NCI-H1417 treated with DMSO at 0.1 percent for 48 hours (cell line): ENCODE measurements around the gene THSD4.

Experiments used
- DNase-seq: peaks from one replicate; lab custom pipeline; 2025; lab: John Stamatoyannopoulos, UW

The THSD4 gene

DNA sequence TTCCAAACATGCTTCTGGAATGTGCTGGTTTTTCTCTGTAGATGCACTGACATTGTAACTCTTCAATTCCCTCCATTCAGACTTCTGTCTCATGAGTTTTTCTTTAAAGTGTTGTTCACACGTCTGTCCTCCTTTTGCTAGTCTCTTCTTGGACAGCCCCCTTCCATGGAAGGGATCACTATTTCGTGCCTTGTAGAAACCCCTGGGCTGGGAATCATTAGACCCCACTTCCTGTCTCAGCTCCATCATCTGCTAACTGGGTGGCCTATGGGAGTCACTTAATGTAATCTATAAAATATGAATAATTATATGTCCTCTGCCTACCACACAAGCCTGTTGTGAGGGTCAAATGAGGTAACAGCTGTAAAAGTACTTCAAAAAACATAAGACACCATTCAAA lies 110.6 kb downstream of the THSD4 start:
- DNase-seq: no peak

DNA sequence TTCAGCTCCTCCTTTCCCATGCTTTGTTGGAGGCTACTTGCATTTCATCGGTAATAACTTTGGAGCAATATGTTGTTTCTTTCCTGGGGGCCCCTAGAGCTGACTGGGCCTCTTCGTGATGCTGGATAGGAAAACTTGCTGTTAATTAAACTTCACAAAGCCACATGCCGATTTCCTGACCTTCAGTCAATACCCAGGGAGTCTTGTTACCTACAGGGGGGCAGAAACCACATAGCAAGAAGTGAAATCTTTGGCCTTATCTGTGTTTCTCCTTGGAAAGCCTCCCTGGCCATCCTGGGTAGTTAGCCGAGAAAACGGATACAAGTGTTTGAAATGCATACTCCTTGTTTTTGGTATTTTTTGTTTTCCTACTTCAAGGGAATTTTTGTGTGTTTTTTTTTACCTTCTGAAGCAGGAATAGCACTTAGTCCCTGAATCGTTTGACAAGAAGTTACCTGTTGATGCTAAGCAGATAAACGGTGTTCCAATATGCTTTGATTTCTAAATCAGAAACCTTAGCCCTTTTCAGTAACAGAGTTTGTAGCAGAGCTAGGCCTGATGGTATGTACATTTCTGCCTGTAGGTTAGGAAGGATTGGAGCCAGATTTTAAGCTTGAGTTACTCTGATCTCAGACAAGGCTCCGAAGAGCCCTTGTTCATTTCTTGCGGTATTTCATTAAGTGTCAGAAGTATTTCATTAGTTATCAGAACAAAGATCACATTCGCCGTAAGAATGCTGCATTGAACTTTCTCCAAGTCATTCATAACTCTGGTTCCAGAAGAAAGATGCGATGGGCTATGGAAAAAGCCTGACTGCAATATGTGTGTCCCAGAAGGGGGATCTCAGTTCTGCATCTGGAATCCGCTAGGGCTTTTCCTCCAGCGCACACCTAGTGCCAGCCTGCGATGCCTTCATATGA lies 111.5 kb downstream of the THSD4 start:
- no peak for DNase-seq

DNA sequence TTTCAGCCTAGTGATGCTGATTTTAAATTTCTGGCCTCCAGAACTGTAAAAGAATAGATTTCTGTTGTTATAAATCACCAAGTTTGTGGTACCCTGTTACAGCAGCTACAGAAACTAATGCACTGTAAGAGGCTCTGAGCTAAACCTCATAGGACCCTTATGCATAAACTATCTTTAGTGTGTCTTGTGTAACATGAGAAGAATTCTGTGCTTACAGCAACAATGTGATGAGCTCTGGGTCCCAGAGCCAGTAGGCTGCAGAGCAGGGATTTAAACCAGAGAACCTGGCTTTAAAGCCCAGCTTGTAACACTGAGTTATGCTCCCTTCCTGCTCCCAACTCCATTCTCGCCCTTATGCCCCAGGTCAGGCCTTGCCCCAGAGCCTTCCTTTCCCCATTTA lies 113.1 kb downstream of the THSD4 start:
- no peak for DNase-seq

DNA sequence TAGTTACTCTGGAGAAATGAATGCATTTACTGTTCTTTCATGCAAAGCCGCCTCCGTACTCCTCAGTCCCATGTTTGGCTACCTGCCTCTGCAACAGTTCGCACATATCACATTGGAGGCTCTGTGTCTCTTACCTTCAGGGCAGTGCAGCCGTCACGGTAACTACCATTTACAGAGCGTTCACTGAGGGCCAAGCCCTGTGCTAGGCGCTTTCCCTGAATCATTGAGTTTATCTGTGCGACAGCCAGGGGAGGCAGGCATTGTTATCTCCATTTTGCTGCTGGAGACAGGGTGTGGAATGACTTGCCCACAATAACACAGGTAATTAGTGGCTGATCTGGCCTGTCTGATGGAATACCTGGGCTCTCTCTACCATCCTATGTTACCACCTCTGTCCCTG lies 115.0 kb downstream of the THSD4 start:
- DNase-seq: no peak

DNA sequence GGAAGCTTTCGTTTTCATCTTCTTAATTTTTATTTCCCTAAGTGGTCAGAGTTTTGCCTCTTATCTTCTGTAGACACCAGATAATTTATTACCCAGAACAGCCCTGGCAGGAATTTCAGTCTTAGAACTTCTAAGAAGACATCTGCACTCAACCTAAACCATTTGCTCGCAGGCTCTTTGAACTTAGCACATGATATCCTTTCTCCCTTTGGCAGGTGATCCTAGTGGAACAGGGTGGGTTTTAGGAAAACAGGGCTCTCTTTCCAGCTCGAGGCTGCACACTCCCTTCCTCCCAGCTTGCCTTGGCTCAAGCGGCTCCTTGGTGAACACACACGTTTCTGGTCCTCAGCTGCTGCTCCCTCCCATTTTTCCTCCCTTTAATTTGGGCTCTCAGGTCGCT lies 116.5 kb downstream of the THSD4 start:
- no peak for DNase-seq

DNA sequence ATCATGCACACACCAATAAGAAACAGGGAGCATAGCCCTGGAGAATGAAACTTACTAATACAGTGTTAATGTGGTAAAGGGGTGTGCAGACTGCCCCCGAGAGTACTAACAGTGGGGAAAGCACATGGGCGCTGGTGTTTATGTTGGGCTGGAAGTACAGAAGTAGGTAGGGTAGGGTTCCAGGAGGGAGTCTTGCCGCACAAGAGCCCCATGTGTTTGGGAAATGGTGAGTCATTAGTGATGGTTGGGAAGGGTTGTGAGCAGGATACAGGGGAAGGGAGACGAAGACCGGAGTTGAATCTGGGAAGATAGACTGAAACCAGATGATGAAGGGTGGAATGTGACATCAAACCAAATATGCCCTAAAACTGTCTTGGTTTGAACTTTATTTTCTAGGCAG lies 117.1 kb downstream of the THSD4 start:
- no peak for DNase-seq

DNA sequence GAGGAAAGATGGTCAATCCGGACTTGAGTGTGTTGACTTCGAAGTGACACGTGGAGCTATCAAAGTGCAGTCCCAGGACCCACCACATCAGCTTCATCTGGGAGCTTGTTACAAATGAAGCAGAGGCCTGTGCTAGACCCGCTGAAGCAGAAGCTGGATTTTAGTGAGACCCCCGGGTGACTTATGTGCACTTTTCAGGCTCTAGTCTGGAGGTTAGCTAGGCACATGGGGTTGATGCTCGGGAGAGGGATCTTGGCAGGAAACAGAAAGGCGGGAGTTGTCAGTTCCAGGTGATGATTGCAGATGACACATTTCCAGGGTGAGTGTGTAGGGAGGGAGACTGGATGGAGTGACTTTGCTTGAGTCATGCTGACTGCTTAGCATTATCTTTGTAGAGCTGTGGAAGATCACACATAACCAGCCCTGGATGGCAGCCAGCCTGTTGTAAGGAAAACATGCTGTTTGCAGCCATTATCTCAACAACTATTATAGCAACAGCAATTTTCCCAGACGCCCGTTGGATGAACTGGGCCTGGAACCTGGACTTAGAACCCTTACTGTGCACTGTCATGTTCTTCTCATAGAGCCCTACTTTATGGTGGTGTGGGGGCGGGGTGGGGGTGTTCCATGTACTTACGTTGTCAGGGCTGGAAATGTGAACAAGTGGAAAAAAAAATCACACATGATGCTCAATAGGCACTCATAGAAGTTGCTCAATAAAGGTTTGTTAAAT lies 122.4 kb downstream of the THSD4 start:
- DNase-seq: no peak

DNA sequence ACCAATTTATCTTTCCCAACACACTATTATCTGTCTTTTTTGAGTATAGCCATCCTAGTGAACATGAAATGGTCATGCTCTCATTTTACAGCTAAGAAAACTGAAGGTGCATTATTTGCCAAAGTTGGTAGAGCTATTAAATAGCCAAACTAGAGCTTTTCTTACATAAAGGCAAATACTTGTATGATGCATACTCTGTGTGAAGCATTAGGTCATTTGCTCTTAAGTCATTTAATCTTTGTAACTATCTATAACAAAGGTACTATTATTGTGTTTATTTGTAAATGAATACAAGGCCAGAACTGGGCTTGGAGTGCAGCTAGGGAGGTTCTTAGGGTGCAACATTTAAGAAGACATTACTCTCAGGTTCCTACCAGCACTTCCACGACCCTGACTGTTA lies 123.7 kb downstream of the THSD4 start:
- DNase-seq: no peak

DNA sequence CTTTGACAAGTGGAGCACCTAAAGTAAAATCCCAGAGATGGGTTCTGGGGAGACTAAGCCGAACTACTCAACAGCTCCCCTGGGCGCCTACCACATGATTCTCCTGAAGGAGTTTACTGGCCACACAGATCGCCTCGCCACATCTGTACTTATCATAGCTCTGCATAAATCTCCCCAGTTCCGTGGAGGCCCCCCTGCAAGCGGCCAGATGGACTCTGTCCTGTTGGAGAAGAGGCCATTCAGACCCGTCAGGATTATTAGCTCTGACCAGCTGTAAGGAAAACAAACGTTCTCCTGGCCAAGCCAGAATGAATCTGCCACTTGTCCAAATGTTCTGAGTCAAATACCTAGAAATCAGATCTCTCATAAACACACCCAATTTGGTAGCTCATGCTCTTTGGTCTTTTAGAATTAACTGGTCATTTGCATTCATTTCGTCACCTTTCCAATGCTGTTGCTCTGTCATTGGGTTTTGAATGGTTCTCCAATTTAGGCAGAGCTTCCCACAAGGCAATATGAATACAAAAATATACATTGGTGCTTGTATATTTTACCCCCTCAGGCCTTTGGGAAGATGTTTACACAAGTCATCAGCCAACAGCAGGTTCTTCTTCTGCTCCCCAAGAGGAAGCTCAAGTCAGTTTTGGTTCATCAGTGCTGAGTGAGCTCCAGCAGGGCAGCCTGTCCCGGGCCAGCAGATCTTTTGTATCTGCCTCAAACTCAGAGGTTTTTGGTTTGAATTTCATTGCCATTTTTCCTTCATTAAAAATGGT lies 124.5 kb downstream of the THSD4 start:
- no peak for DNase-seq

DNA sequence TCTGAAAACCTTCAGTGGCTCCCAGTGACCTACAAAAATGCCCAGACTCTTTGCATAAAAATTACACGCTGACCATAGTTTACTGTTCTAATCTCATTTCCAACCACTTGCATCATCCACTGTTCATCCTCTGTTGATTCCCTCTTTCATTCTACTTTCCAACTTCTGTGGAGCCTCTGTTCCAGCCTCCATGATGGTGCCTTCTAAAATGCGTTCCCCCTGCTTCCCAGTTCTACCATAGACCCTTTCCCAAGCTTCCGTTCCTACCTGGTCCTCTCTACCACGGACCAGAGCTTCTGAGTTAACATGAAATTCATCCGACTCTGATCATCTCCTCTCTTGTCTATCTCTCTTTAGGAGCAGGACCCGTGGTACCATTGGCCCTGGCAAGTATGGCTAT lies 127.0 kb downstream of the THSD4 start:
- no peak for DNase-seq

DNA sequence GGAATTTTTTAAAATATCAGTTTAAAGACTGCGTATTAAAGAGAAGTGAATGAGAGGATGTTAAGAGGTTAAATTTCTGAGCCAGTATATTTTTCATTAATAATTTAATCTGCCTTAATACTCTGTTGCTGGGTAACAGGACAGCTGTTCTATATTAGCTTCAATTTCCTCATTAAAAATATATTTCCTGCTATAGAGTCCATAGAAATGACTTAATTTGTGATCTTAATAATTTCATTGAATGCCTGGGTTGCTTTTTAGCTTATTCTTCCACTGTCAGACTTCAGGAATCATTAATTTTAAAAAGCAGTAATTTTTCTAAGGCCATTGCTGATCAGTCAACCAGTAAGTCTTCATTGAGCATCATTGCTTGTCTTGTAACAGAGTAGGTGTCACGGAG lies 129.0 kb downstream of the THSD4 start:
- no peak for DNase-seq

DNA sequence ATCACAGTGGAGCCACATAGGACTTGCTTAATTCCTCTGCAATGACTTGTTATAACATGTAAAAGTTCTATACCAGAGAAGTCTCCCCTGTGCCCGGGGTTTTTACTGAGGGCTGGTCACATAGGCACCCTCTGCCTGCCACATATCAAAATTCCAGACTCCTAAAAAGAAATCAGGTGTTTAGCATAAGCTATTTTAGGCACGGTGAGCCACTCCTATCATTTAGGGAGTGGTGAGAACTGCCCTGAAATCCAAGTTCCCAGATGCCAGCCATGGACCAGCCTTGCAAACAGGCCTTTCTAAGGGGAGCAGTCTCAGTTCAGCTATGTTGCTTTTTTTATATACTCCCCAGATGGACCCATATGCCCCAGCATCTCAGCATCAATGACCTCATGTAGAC lies 130.3 kb downstream of the THSD4 start:
- DNase-seq: no peak

DNA sequence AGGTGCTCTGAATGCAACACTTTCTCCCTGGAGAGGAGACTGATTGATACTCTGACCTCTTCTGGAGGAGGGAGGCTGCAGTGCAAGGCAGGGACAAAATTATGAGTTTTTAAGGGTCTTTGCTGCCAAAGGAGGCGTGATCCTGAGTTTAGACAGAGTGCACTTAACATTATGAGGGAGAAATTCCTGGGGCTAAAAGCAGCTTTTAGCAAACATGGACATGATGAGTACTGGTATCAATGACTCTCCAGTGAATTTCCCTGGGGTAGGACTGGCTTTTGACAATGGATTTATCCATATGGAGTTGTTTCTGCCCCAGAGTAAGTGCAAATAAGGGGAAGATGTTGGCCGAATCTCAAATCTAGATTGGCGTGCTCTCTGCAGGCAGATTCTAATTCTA lies 133.1 kb downstream of the THSD4 start:
- DNase-seq: no peak

DNA sequence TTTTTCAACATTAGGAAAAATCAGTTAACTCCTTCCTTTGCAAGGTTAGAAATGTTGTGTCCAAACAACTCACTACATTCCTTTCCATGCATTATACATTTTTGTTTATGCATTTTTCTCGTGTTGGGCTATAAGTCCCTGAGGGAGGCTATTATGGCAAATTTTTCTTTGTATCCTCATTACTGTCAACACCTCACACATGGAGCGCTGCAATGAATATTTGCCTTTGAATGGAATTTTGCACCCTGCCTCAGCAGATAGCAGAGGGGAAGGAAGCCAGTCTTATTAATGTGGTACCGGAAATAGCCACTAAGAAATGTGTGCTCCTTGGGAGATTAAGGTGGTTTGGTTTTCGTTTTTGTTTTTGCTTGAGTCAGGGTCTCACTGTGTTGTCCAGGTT lies 134.7 kb downstream of the THSD4 start:
- no peak for DNase-seq

DNA sequence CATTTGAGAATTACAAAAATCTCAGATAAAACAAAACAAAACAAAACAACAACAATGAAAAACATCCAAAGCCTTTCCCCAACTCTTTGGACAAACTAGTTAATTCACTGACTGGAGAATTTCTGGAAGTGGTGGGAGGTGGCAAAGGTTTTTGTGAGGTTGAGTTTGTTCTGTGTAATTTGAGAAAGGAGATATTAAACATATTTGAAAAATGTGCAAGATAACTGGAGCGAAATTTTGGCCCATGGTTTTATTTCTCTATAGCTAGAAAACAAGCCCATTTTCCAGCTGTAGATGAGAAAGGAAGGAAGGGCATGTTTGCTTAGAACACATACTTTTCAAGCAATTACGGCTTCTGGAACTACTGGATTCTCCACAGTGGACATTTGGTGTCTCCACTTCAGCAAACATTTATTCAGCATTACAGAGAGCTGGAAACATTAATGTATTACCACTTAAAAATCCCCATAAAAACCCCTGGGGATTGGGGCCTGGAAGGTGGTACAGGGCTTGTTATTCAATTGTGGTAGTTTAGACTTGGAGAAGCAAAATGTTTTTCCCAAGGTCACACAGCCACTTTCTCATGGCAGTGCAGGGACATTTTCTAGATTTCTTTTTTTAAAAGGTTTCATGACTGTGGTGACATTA lies 135.8 kb downstream of the THSD4 start:
- DNase-seq: no peak

DNA sequence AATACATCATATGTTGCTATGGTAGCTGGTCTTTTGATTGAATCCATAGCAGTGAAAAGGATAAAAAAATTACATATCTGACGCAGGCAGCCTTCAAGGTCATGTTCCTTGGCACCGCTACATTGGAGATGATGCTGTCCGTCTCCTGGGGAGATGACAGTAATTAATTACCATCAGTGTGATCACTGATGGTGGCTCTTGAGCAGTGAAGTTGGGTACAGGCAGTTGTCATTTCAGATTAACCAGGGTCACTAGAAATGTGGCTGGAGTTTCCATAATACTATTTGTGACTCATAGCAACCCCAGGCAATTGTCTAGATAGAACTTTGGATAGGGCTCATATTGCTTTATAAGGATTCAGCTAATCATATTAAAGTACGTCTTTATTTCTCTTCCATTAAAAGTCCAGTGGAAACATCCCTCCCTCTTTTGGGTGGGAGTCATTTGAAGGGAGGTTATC lies 136.3 kb downstream of the THSD4 start:
- no peak for DNase-seq

DNA sequence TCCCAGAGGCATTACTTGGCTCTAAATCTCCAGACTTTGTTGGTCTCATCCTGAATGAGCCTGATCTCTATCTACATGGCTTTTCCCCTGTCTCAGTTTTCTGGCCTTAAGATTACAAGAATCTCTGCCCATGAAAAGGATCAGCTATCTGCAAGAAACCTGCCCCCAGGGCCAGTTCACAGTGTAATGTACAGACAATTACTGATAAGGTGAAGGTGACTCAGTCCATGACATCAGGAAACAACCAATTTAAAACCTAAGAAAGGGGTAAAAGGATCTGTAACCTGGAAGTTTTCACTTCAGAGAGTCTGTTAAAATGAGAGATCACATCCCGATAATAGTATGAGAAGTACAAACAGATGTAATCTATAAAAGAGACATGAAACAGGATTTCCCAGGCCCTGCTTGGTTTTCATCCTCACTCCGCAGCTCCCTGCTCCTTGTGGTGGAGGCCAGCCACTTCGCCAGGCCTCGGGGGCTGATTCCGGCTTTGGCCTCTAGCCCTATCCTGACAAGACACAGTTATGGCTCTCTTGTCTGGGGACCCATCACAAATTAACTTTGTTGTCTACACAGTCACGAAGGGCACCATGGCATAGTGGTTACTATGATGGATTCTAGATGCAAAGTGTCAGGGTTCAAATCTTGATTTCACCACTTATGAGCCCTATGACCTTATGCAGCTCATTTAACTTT lies 136.9 kb downstream of the THSD4 start:
- DNase-seq: no peak

DNA sequence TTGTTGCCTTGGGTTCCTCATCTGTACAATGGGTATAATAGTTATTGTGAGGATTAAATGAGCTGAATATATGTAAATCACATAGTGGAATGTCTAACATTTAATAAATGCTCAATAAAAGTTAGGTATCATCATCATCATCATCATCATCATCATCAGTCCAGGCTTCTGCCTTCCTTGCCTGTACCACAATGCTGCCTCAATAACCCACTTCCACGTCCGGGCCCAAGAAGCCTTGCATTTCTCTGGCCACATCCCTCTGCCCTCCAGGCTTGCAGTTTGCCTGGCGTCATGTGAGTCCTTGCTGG lies 137.4 kb downstream of the THSD4 start:
- DNase-seq: no peak

DNA sequence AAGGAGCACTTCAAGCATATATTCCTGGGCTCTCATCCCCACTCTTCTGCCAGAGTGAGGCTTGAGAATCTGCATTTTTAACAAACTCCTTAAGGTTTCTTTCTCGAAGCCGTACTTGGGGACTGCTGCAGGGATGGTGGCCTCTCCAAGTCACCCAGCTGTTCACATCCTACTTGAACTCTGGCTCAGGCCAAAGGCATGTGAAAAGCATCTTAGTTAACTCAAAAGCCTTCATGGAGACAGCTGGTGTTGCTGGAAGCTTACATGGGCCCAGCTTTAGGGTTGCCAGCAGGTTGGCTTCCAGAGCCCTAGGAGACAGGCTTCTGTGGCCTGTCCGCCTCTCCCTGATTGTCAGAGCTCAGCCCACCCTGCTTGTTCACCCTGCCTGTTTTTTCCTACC lies 139.2 kb downstream of the THSD4 start:
- DNase-seq: no peak

DNA sequence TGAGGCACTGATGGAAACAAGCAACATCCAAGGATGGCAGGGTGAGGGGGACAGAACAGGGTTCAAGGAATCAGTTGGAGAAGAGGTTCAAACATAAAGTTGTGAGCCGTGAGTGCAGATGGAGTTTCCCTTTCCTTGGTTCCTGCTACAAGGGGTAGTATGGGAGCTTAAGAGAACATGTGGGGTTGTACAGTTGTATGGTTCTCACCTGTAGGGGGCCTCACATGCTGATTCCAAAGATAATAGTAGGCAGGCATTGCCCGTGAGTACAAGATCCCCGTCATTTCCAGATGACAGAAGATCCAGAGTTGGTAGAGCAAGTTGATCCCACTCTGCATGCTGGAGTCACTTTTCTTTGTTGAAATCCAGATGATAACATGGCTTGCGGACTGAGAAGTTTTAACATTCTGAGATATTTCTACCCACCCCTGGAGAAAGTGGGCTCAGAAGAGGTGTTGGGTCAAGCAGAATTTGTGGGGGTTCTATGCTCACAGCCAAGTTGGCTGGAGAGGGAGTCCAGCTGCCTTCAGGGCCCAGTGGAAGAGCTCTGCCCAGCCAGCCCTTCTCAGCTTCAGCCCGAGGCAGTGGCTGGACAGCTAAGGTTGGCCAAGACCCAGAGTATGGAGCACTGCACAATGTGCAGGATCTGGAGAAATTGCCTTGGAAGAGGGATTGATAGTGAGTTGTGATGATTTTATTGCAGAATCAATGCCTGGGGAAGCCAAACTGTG lies 141.8 kb downstream of the THSD4 start:
- no peak for DNase-seq

DNA sequence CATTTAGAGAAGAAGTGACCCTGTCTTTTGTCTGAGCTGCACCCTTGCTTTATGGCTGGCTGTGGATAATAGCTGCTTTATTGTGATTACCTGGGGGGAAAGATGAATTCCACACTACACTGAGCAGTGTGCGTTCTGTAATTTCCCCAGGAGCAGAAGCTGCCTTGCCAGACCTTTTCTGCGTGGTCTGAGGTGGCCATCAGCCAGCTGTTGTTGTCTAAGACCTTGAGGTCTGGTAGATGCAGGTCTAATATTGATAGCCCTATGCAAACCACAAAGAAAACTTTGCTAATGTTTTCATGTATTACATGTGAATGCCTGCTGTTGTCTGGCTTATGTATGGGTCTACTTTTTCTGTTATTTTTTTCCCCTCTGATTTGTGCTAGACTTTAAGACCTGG lies 144.6 kb downstream of the THSD4 start:
- no peak for DNase-seq
